HFFc6 (cell line): ENCODE data around the gene SPATA20. TPM values are rescaled to one million over a fixed set of nuclear protein-coding genes. Genes with fewer than 3 reads are reported as not detected.

Source experiments
- DNase-seq: peaks from one replicate; pipeline ENCODE4 v3.0.0-alpha.2; 2018
- H3K27ac Mint-ChIP-seq: 2 replicates; pipeline ENCODE4 v1.8.0; 2020; ENCODE audit warnings: mild to moderate bottlenecking, mixed read lengths
- H3K27me3 Mint-ChIP-seq: 2 replicates; pipeline ENCODE4 v1.8.0; 2021; ENCODE audit warnings: mild to moderate bottlenecking, moderate library complexity, mixed read lengths; ENCODE audit not compliant: insufficient read depth
- H3K36me3 Mint-ChIP-seq: 2 replicates; pipeline ENCODE4 v1.8.0; 2021; ENCODE audit warnings: low read depth, mixed read lengths
- H3K4me1 Mint-ChIP-seq: 2 replicates; pipeline ENCODE4 v1.8.0; 2020; ENCODE audit warnings: low read depth, mixed read lengths
- H3K4me3 Mint-ChIP-seq: 2 replicates; pipeline ENCODE4 v1.8.0; 2020; ENCODE audit warnings: mild to moderate bottlenecking, moderate library complexity, mixed read lengths
- H3K9me3 Mint-ChIP-seq: 2 replicates; pipeline ENCODE4 v1.8.0; 2020; ENCODE audit warnings: mild to moderate bottlenecking, mixed read lengths
- total RNA-seq, 6 experiments: library from RNA; stranded (reverse); fragmentation: NEBNext Ultra II Directional; extraction: Animal tissue kit (Norgen Biotek cat#: 25700); gene quantifications; 2 replicates in 1 of 6; 3 replicates in 5 of 6; pipeline ENCODE4 v1.2.3, GENCODE V29; 2021
- TF ChIP-seq, protein P1 (sequence below): fragments of 200-600 bp; sonication (generic); IDR thresholded peaks from 2 replicates; pipeline ENCODE4 v1.5.0; 2021; ENCODE audit warnings: antibody characterized with exemption, mild to moderate bottlenecking

SPATA20 gene
- total RNA-seq, 6 experiments from 2014 or later, result 53.4 to 71.2 (median 62.6) TPM

DNA sequence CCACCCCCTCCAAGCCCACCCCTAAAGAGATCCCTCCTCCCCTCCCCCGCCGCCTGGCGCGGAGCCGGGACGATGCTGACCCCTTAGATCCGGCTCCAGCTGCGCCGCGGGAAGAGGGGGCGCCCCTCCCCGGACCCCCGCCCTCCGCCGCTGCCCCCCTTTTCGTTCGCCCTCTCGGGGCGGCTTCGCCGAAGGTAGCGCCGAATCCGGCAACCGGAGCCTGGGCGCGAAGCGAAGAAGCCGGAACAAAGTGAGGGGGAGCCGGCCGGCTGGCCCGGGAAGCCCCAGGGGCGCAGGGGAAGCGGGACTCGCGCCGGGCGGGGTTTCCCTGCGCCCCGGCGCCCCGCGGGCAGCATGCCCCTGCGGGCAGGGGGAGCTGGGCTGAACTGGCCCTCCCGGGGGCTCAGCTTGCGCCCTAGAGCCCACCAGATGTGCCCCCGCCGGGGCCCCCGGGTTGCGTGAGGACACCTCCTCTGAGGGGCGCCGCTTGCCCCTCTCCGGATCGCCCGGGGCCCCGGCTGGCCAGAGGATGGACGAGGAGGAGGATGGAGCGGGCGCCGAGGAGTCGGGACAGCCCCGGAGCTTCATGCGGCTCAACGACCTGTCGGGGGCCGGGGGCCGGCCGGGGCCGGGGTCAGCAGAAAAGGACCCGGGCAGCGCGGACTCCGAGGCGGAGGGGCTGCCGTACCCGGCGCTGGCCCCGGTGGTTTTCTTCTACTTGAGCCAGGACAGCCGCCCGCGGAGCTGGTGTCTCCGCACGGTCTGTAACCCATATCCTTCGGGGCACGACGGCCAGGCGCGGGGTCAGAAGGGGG is 14.2 kb downstream of the SPATA20 start:
- peaks cover 33% of the 10 kb centered on the region for H3K27me3 Mint-ChIP-seq
- no peaks in the 10 kb centered on the region for H3K36me3 Mint-ChIP-seq
- no peak for DNase-seq
- TF ChIP-seq, protein P1, sequence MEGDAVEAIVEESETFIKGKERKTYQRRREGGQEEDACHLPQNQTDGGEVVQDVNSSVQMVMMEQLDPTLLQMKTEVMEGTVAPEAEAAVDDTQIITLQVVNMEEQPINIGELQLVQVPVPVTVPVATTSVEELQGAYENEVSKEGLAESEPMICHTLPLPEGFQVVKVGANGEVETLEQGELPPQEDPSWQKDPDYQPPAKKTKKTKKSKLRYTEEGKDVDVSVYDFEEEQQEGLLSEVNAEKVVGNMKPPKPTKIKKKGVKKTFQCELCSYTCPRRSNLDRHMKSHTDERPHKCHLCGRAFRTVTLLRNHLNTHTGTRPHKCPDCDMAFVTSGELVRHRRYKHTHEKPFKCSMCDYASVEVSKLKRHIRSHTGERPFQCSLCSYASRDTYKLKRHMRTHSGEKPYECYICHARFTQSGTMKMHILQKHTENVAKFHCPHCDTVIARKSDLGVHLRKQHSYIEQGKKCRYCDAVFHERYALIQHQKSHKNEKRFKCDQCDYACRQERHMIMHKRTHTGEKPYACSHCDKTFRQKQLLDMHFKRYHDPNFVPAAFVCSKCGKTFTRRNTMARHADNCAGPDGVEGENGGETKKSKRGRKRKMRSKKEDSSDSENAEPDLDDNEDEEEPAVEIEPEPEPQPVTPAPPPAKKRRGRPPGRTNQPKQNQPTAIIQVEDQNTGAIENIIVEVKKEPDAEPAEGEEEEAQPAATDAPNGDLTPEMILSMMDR, result no peak
- no peak overlapping the region for H3K27ac Mint-ChIP-seq
- H3K9me3 Mint-ChIP-seq, result no peaks in the 10 kb centered on the region
- no peak overlapping the region for H3K4me3 Mint-ChIP-seq
- H3K4me1 Mint-ChIP-seq, result peaks cover 30% of the 10 kb centered on the region

- no peak for DNase-seq
- Mint-ChIP-seq H3K4me3 (no peak overlapping the region), H3K9me3 (no peaks in the 10 kb centered on the region), H3K27ac (no peak overlapping the region), H3K36me3 (no peaks in the 10 kb centered on the region), H3K4me1 (peaks cover 30% of the 10 kb centered on the region), H3K27me3 (peaks cover 33% of the 10 kb centered on the region)
- TF ChIP-seq, protein P1, result no peak
These were observed 14.8 kb downstream of the SPATA20 start for GRCh38 chr17:50561746-50562141.

DNA sequence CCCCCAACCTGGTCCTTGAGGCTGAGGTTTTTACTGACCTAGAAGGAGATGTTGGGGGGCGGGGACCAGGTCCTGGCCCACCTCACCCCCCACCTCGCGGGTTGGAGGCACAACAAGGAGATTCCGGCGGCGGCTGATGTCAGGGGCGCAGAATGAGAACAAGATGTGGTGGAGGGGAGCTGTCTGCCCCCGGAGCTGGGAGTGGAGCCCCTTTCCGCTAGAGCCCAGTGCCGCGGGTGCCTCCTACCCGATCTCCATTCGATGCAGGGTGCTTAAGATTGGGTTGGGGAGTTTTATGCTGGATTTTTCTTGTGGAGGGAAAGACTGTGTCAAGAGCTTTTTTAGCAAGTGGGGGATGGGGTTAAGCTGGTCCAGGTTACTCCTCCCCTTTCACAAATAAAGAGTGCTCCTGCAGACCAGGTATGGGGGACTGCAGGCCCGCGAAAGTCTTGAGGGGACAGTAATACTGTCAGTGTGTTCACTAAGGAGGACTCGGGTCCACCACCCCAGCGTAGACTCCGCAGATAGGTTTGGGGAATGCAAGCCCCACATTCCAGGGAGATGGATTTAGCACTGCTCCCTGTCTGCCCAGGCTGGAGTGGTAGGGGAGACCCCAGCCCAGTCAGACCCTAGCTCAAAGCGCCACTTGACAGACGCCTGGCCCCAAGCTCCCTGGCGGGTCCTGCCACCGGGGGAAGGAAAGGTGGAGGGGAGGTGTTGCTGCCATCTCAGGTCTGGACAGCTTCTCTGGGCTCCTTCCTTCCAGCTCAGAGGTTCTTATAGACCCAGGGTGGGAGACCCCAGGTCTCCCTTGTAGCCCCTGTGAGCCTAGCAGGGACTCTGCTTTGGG is 15.5 kb downstream of the SPATA20 start:
- no peak for DNase-seq
- TF ChIP-seq, protein P1, result no peak
- Mint-ChIP-seq H3K27me3 (peaks cover 38% of the 10 kb centered on the region), H3K27ac (no peak overlapping the region), H3K9me3 (no peaks in the 10 kb centered on the region), H3K4me1 (peaks cover 30% of the 10 kb centered on the region), H3K4me3 (peak overlapping the region; percentile 34; the same call in 1 of the 2 replicates), H3K36me3 (no peaks in the 10 kb centered on the region)

GRCh38 chr17:50563092-50563511 is 16.1 kb downstream of the SPATA20 start:
- no peak overlapping the region for H3K4me3 Mint-ChIP-seq
- H3K36me3 Mint-ChIP-seq, result no peaks in the 10 kb centered on the region
- TF ChIP-seq, protein P1, result 0 out of 2 replicates have a peak, but pooled peaks have one; percentile 10
- H3K27me3 Mint-ChIP-seq, result peaks cover 40% of the 10 kb centered on the region
- no peak overlapping the region for H3K27ac Mint-ChIP-seq
- no peaks in the 10 kb centered on the region for H3K9me3 Mint-ChIP-seq
- no peak for DNase-seq
- H3K4me1 Mint-ChIP-seq, result peaks cover 30% of the 10 kb centered on the region

DNA sequence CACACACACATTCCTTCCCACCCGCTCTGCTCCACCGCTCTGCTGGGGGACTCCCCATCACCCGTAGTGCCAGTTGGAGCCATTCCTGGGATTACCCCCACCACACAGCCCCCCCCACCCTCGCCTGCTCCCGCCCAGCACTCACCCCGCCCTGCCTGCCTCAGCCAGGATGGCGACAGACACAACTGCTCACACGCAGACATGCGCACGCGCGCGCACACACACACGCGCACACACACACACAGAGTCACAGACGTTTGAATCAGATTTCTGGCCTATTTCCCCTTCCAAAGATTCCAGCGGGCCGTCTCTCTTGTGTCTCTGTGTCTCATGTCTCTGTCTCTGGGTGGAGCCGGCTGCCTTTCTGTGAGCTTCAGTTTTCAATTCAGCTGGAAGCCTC is 17.9 kb downstream of the SPATA20 start:
- TF ChIP-seq, protein P1, result no peak
- Mint-ChIP-seq H3K4me3 (peak overlapping the region; percentile 63), H3K27ac (peak overlapping the region; percentile 12), H3K9me3 (no peaks in the 10 kb centered on the region), H3K27me3 (peaks cover 35% of the 10 kb centered on the region), H3K36me3 (no peaks in the 10 kb centered on the region), H3K4me1 (peaks cover 30% of the 10 kb centered on the region)
- peak; percentile 79 for DNase-seq
